ENCODE data around the gene ZFTA. TPM values are rescaled to one million over a fixed set of nuclear protein-coding genes. Genes with fewer than 3 reads are reported as not detected.

Gene ZFTA
- polyA plus RNA-seq, 1 experiment, result 4.7 TPM

- no peak overlapping the region for H3K4me3 ChIP-seq (ENCODE audit: low read depth, low read length)
- no peaks in the 10 kb centered on the region for H3K27me3 ChIP-seq (ENCODE audit: control insufficient read depth, insufficient read depth, low read length)
- no peaks in the 10 kb centered on the region for H3K36me3 ChIP-seq (ENCODE audit: control insufficient read depth, insufficient read depth, low read length)
- no peak for DNase-seq (ENCODE audit: low read depth)
- TF ChIP-seq, protein P1, sequence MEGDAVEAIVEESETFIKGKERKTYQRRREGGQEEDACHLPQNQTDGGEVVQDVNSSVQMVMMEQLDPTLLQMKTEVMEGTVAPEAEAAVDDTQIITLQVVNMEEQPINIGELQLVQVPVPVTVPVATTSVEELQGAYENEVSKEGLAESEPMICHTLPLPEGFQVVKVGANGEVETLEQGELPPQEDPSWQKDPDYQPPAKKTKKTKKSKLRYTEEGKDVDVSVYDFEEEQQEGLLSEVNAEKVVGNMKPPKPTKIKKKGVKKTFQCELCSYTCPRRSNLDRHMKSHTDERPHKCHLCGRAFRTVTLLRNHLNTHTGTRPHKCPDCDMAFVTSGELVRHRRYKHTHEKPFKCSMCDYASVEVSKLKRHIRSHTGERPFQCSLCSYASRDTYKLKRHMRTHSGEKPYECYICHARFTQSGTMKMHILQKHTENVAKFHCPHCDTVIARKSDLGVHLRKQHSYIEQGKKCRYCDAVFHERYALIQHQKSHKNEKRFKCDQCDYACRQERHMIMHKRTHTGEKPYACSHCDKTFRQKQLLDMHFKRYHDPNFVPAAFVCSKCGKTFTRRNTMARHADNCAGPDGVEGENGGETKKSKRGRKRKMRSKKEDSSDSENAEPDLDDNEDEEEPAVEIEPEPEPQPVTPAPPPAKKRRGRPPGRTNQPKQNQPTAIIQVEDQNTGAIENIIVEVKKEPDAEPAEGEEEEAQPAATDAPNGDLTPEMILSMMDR (IDR thresholded peaks at IDR 0.05; ENCODE audit: insufficient read depth, low read depth, low read length), result no peak
- ChIA-PET POLR2A (no interaction called here), CTCF (interaction anchor here (1.0 to 1.6 kb wide), 3 partner anchors 9 to 90 kb away, joined by 3 read pairs; no protein-coding TSS in a partner anchor)
Observed at GRCh38 chr11:63729326-63729725, 39.2 kb downstream of the ZFTA start.

GRCh38 chr11:63720611-63721010 lies 48.0 kb downstream of the ZFTA start:
- DNase-seq (ENCODE audit: low read depth), result no peak
- CTCF ChIA-PET, result interaction anchor here (1.1 kb wide), 1 partner anchor 82 kb away, joined by 3 read pairs; no protein-coding TSS in a partner anchor
- no peak overlapping the region for H3K4me3 ChIP-seq (ENCODE audit: low read depth, low read length)
- no peaks in the 10 kb centered on the region for H3K36me3 ChIP-seq (ENCODE audit: control insufficient read depth, insufficient read depth, low read length)
- TF ChIP-seq, protein P1 (IDR thresholded peaks at IDR 0.05; ENCODE audit: insufficient read depth, low read depth, low read length), result no peak
- no peaks in the 10 kb centered on the region for H3K27me3 ChIP-seq (ENCODE audit: control insufficient read depth, insufficient read depth, low read length)
- POLR2A ChIA-PET, result no interaction called here

DNA sequence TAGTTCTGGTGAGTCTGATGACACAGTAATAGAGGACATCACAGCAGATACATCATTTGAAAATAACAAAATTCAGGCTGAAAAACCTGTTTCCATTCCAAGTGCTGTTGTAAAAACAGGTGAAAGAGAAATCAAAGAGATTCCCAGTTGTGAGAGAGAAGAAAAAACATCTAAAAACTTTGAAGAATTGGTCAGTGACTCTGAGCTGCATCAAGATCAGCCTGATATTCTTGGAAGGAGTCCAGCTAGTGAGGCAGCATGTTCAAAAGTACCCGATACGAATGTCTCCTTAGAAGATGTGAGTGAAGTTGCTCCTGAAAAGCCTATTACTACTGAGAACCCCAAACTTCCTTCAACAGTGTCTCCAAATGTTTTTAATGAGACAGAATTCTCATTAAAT lies 48.6 kb downstream of the ZFTA start:
- no peak for DNase-seq (ENCODE audit: low read depth)
- Histone ChIP-seq H3K36me3 (ENCODE audit: control insufficient read depth, insufficient read depth, low read length) (no peaks in the 10 kb centered on the region), H3K4me3 (ENCODE audit: low read depth, low read length) (no peak overlapping the region), H3K27me3 (ENCODE audit: control insufficient read depth, insufficient read depth, low read length) (no peaks in the 10 kb centered on the region)
- ChIA-PET POLR2A (no interaction called here), CTCF (interaction anchor here (1.1 to 1.6 kb wide), 2 partner anchors 18 to 81 kb away, joined by 3 read pairs; no protein-coding TSS in a partner anchor)
- TF ChIP-seq, protein P1 (IDR thresholded peaks at IDR 0.05; ENCODE audit: insufficient read depth, low read depth, low read length), result no peak

DNA sequence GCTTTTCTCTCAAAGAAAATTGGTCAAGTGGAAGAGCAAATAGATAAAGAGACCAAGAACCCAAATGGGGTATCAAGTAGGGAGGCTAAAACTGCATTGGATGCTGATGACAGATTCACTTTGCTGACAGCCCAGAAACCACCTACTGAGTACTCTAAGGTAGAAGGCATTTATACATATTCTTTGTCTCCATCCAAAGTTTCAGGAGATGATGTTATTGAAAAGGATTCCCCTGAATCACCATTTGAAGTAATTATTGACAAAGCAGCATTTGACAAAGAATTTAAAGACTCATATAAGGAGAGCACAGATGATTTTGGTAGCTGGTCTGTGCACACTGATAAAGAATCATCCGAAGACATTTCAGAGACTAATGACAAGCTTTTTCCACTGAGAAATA lies 49.6 kb downstream of the ZFTA start:
- ChIA-PET CTCF (interaction anchor here (0.8 to 1.6 kb wide), 2 partner anchors 19 to 48 kb away, joined by 3 read pairs; partner anchors contain the start of gene ATL3), POLR2A (no interaction called here)
- DNase-seq (ENCODE audit: low read depth), result no peak
- Histone ChIP-seq H3K4me3 (ENCODE audit: low read depth, low read length) (no peak overlapping the region), H3K36me3 (ENCODE audit: control insufficient read depth, insufficient read depth, low read length) (no peaks in the 10 kb centered on the region), H3K27me3 (ENCODE audit: control insufficient read depth, insufficient read depth, low read length) (no peaks in the 10 kb centered on the region)
- TF ChIP-seq, protein P1 (IDR thresholded peaks at IDR 0.05; ENCODE audit: insufficient read depth, low read depth, low read length), result no peak

Small RNA genes within 50 kb of the gene (small RNA-seq; reads per million reads assigned to genes)
- gene RN7SL596P (ENCODE audit: insufficient read length, low read depth, low replicate concordance), result not detected

Other genes with a start within 250 kb of the ZFTA start
- gene PLAAT4, start 232.0 kb downstream of the ZFTA start, polyA plus RNA-seq (2011; rRNA removed), result 6.6 and 7.1 TPM in 2 replicates
- not detected in 2 replicates for gene PLAAT2, start 205.4 kb downstream of the ZFTA start, polyA plus RNA-seq (2011; rRNA removed)
- 12.5 and 17.6 TPM in 2 replicates for gene PLAAT3, start 154.3 kb downstream of the ZFTA start, polyA plus RNA-seq (2011; rRNA removed)
- gene ATL3, start 97.4 kb downstream of the ZFTA start, polyA plus RNA-seq (2011; rRNA removed), result 36.1 and 64.8 TPM in 2 replicates
- gene RTN3, start 87.3 kb downstream of the ZFTA start, polyA plus RNA-seq (2011; rRNA removed), result 91.4 and 164 TPM in 2 replicates
- 16.2 and 24.4 TPM in 2 replicates for gene SPINDOC, start 44.7 kb upstream of the ZFTA start, polyA plus RNA-seq (2011; rRNA removed)
- 11.1 and 13.8 TPM in 2 replicates for gene MARK2, start 70.3 kb upstream of the ZFTA start, polyA plus RNA-seq (2011; rRNA removed)
- 1.6 and 2.5 TPM in 2 replicates for gene RCOR2, start 148.4 kb upstream of the ZFTA start, polyA plus RNA-seq (2011; rRNA removed)
- 10.8 and 16.1 TPM in 2 replicates for gene NAA40, start 170.2 kb upstream of the ZFTA start, polyA plus RNA-seq (2011; rRNA removed)
- gene COX8A, start 205.8 kb upstream of the ZFTA start, polyA plus RNA-seq (2011; rRNA removed), result 359 and 527 TPM in 2 replicates
- 108 and 143 TPM in 2 replicates for gene OTUB1, start 217.7 kb upstream of the ZFTA start, polyA plus RNA-seq (2011; rRNA removed)

Data from BJ (cell line).